Kidney epithelial cell (primary cell): ENCODE data around the gene CA10. TPM values are rescaled to one million over a fixed set of nuclear protein-coding genes. Genes with fewer than 3 reads are reported as not detected.

Experiments used
- DNase-seq: peaks from one replicate; pipeline ENCODE4 v3.0.0-alpha.2; 2010; ENCODE audit warnings: low read depth
- H3K27me3 ChIP-seq: 2 replicates; pipeline ENCODE4 v1.6.0; 2011; ENCODE audit warnings: low read length; ENCODE audit not compliant: control insufficient read depth, insufficient read depth
- H3K36me3 ChIP-seq: 2 replicates; pipeline ENCODE4 v1.5.1; 2011; ENCODE audit warnings: low read length; ENCODE audit not compliant: control insufficient read depth, insufficient read depth
- H3K4me3 ChIP-seq: 2 replicates; pipeline ENCODE4 v1.5.1; 2011; ENCODE audit warnings: low read depth, mild to moderate bottlenecking, control low read depth, low read length
- CTCF ChIP-seq: IDR thresholded peaks from 2 replicates; pipeline ENCODE4 v1.5.1; 2011; ENCODE audit warnings: mild to moderate bottlenecking, moderate library complexity, low read length, control low read depth, inconsistent platforms; ENCODE audit not compliant: insufficient read depth, poor library complexity, severe bottlenecking
- total RNA-seq: library from RNA; depleted of rRNA; stranded (reverse); fragments of >200 nt; gene quantifications from 2 replicates; pipeline ENCODE4 v1.2.3, GENCODE V29; 2015

Gene CA10
- total RNA-seq, 1 donor from 2014 or later: 0.13 TPM

- Histone ChIP-seq H3K27me3 (no peaks in the 10 kb centered on the region), H3K4me3 (no peak overlapping the region), H3K36me3 (no peaks in the 10 kb centered on the region)
- no peak for TF ChIP-seq CTCF
- DNase-seq: no peak
These were observed 362.5 kb downstream of the CA10 start for GRCh38 chr17:51796026-51796425.

- no peak for TF ChIP-seq CTCF
- DNase-seq: no peak
- H3K4me3 ChIP-seq: no peak overlapping the region
- H3K36me3 ChIP-seq: no peaks in the 10 kb centered on the region
- H3K27me3 ChIP-seq: no peaks in the 10 kb centered on the region
These were observed 363.1 kb downstream of the CA10 start for GRCh38 chr17:51795401-51795800.

GRCh38 chr17:51794466-51794865, 364.0 kb downstream of the CA10 start:
- no peaks in the 10 kb centered on the region for H3K27me3 ChIP-seq
- no peak for TF ChIP-seq CTCF
- no peak overlapping the region for H3K4me3 ChIP-seq
- H3K36me3 ChIP-seq: no peaks in the 10 kb centered on the region
- no peak for DNase-seq

DNA sequence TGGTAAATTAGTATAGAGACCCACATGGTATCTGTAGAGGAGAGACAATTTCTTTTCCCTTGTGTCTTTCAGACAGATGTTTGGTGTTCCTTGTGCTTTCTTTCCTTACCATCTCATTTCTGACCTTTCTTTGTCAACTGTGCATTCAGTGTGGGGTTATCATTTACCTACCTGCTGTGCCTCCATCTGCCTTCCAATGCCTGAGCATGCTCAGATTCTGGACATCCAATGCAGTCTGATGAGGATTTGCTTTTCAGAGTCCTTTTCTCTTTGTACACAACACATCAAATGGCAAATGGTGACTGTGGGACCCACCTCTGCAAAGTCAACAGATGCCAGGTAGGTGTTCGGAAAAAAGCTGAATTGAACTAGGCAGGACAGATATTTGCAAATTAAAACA, 364.8 kb downstream of the CA10 start:
- TF ChIP-seq CTCF: no peak
- no peaks in the 10 kb centered on the region for H3K27me3 ChIP-seq
- DNase-seq: no peak
- H3K36me3 ChIP-seq: no peaks in the 10 kb centered on the region
- no peak overlapping the region for H3K4me3 ChIP-seq

DNA sequence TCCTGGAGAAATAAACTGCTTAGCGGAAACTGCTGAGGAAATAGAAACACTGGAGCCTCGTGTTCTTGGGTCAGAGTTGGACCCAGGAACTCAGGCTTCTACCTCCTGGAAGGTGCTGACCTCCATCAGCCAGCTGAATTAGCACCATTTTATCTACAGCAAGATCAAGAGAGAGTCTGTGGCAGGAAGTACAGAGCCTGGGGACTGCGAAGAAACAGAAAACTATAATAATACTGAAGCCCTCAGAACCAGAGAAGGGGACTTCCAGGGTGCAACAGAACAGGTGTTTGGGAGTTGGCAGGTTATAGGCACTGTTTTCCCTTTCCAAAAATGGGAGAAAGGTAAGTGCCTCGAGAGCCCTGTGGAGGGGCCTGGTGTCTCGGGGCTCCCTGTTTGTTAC, 379.7 kb downstream of the CA10 start:
- Histone ChIP-seq H3K4me3 (no peak overlapping the region), H3K36me3 (no peaks in the 10 kb centered on the region), H3K27me3 (no peaks in the 10 kb centered on the region)
- DNase-seq: no peak
- TF ChIP-seq CTCF: no peak

DNA sequence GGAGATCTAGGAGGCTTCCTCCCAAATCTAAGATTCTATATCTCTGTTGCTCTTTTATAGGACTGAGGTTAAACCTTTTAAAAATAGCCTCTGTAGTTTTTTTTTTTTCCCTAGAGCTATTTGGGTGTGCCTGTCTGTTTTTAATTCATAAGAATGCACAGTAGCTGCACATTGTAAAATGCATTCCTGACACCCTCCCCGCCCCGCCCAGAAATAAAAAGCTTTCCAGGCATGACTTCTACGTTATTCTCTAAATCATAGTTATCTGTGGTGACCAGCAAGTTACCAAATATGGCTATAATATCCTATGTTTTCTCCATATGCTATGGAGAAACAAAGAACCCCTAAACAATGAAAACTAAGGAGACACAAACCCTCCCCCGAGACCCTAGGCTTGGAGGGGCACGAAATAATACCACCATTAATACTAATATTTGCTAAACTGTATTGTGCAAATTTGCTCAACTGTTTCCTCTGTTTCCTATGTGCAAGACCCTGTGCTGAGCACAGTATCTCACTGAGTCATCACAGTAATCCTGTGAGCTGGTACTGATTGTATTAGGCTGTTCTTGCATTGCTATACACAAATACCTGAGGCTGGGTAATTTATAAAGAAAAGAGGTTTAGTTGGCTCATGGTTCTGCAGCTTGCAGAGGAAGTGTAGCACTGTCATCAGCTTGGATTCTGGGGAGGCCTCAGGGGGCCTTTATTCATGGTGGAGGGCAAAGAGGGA, 388.3 kb downstream of the CA10 start:
- DNase-seq: no peak

More for the DNA sequence above, 388.3 kb downstream of the CA10 start:
- Histone ChIP-seq H3K36me3 (no peaks in the 10 kb centered on the region), H3K27me3 (no peaks in the 10 kb centered on the region), H3K4me3 (no peak overlapping the region)
- TF ChIP-seq CTCF: no peak
